ENCODE data around the gene CDH8.

- no peak for TF ChIP-seq CTCF (IDR thresholded peaks at IDR 0.05)
- TF ChIP-seq POLR2AphosphoS5 (IDR thresholded peaks at IDR 0.05; ENCODE audit: insufficient read depth in 1 of 2, low read depth in 1 of 2), result no peak
- TF ChIP-seq POLR2A (IDR thresholded peaks at IDR 0.05), result no peak
Observed at GRCh38 chr16:62079236-62079635, 43.0 kb upstream of the CDH8 start.

All from vagina (tissue), 2 donors.